Measurements from ENCODE around the gene AKAP13.
A peak's percentile ranks its signal among the peaks of the same experiment; 100 is the strongest.
"Not testable (repeated sequence)": the region's sequence is repeated elsewhere in the genome, so short reads cannot be mapped to it uniquely, and the experiment has no call there.

AKAP13 gene

DNA sequence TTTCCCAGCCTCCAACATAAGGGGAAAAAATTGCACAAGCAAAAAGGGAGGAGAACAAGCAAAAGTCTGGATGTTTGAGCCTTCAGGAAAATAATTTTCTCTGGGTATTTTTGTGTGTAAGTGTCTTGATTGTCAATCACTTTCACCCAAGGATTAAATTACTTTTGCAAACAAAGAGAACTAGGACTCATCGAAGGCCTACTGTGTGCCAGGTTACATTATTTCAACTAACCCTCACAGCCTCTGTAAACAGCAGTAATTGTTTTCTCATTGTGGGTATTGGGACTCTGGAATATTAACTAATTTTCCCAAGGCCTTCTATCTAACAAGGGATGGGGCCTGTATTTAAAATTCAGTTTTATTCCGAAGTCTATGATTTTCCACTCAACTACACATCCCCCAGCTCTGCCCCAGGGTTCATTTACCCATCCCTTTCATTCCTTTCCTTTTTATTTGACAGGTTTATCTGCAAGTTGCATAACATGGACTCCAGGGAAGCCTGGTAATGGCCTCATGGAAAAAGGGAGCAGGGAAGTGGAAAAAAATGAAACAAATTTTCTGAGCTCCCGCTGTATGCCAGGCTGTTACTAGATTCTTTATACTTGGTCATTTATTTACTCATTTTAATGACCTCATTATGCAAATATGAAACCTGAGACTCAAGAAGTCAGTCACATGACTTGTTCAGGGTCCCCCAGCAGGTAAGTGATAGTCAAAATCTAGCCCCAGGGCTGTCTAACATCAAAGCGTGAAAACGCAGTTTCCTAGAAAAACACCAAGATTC is 32.9 kb upstream of the AKAP13 start:
- not testable (repeated sequence) for DNase-seq

DNA sequence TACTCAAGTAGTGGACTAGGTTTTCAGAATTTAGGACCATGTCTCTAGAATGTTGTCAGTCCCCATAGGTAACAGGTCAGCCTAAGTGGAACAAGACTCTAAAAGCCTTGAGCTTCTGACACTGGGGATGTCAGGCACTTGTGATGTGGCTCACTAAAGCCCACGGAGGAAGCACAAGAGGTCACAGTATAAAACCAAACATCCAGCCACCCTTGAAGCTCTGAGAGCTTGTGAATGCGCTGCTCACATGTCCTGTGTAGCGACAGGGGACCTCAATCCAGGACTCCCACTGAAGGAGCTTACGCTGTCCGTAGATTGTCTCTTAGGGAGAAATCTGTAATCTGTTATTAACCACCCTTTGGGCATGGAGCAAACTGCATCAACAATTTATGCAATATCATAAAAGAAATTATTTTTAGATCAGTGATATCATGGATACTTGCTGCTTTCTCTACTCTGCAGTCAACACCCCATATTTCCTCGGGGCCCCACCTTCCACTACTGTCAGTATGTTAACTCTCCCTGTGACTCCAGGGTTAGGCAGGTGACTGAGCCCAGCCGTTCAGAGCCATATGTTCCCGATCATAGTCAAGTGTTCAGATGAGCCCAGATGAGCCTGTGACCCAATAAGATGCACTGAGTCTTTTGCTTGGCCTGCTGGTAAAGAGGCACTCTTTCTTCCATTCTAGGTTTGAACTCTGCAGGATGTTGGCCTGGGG is 32.2 kb upstream of the AKAP13 start:
- DNase-seq = not testable (repeated sequence)

DNA sequence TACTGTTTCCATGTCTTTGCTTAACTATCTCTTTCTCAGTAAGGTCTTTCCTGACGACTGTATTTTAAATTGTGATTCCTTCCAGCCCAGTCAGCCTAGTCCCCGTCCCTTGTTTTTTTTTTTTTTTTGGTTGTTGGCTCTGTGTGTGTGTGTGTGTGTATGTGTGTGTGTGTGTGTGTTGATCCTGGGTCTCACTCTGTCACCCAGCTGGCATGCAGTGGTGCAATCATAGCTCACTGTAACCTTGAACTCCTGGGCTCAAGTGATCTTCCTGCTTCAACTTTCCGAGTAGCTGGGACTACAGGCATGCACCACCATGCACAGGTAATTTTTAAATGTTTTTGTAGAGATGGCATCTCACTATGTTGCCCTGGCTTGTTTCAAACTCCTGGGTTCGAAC is 31.3 kb upstream of the AKAP13 start:
- not testable (repeated sequence) for DNase-seq

DNA sequence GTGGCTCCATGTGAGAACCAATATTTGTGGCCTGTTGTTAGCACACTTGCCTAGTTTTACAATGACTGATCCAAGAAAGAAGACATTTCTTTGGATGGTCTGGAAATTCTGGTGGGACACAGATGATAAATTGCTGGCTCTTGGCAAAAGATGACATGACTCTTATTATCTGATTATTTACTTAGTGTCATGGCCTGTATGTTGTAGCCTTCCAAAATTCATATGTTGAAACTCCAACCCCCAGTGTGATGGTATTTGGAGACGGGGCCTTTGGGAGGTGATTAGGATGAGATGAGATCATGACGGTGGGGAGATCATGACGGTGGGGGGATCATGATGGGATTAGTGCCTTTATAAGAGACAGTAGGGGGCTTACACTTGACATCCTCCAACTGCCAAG is 30.0 kb upstream of the AKAP13 start:
- no peak for DNase-seq

DNA sequence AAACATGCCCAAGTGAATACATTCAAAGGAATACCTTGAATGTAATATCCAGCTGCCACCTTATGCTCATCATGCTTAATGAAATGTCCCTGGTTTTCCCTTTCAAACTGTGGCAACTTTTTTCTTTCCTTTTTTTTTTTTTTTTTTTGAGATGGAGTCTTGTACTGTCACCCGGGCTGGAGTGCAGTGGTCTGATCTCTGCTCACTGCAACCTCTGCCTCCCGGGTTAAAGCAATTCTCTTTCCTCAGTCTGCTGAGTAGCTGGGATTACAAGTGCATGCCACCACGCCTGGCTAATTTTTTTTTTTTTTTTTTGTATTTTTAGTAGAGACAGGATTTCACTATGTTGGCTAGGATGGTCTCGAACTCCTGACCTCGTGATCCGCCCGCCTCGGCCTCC is 28.9 kb upstream of the AKAP13 start:
- DNase-seq = not testable (repeated sequence)

DNA sequence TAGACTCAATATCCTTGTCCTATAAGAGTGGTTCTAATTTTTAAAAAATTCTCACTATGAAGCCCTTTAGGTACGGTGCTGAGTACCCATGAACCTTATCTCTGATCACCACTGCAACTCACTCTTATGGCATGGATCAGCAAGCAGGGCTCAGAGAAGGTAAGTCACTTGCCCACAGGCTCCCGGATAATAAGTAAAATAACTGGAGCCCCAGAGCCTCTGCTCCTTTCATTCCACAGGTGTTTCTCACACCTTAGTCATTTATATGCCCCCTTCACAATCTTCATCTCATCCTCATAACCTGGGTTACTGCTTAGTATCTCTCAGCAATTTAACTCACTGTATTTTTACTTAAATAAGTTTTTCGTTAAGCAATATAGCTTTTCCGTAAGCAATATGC is 28.4 kb upstream of the AKAP13 start:
- DNase-seq = no peak

DNA sequence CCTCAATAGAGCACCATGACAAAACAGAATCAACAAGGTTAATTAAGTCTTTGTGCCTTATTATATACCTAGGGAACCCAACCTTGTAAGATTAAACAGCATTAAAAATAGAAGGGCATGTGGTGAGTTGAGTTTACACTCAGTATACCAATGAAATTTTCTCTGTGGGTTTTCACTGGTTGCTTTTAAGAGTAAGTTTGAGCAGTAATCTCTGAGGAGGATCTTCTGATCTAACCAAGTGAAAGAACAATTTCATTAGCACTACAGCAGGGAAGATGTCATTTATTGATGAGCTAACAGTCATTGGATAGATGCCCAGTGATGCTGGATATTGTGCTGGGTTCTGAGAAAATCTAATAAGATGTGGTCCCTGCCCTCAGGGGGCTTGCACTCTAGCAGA is 26.9 kb upstream of the AKAP13 start:
- no peak for DNase-seq

DNA sequence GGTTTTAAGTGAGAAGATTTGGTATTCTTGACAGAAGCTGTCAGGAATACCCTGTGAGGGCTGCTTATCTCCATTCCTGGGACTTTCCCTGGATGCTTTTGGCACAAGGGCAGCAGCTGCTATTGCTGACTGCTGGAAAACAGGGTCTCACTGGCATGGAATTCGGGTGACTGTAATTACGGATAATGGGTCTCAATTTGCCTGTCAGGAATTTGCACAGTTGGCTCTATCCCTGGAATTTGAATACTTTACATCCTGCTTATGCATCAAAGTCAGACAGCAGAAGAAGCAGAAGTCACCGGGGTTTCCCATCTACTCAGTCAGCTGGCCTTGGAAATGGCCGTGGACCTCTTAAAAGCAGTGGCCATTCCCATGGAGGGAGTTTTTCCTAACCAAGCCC is 25.9 kb upstream of the AKAP13 start:
- no peak for DNase-seq

DNA sequence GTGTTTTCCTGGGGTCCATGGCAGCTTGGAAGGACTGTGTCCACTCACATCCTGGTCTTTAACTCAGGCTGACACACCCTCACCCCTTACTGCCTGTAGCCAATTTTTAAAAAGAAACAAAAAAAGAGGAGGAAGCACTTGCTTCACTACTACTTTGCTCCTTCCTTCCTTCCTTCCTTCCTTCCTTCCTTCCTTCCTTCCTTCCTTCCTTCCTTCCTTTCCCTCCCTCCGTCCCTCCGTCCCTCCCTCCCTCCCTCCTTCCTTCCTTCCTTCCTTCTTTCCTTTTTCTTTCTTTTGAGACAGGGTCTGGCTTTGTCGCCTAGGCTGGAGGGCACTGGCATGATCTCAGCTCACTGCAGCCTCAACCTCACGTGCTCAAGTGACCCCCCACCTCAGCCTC is 25.5 kb upstream of the AKAP13 start:
- DNase-seq = no peak

DNA sequence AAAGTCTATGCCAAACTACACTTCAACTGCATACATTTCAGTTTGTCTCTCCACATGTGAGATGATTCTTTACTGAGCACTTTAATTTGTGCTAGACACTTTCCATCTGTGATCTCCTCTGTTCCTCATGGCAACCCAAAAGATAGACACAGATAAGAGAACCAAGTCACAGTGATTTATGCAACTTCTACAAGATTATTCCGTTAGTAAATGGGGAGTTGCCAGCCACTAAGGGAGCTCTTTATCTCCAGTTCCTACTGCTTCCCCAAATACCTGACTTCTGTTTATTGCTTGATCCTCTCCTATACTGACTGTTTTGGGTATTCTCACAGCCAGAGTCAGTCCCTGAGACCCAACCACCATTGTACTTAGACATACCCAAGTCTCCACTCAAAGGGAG is 24.1 kb upstream of the AKAP13 start:
- DNase-seq = no peak

DNA sequence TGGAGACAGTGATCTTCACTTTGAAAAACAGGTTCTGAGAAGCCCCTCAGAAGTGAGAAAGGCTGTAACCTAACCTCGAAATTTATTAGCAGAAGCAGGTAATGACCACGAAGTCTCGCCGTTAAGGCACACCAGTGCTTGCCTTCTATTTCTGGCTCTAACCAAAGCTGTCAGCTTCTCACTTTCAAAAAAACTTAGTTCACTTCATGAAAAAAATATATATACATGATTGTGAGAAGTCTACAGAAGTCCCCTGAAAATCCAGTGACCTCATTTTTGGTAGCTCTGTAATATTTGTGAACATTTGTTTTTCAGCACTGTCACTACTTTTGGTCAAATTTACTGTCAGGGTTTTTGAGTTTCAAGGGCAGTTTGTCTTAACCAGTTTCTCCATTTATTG is 19.1 kb upstream of the AKAP13 start:
- DNase-seq = no peak

DNA sequence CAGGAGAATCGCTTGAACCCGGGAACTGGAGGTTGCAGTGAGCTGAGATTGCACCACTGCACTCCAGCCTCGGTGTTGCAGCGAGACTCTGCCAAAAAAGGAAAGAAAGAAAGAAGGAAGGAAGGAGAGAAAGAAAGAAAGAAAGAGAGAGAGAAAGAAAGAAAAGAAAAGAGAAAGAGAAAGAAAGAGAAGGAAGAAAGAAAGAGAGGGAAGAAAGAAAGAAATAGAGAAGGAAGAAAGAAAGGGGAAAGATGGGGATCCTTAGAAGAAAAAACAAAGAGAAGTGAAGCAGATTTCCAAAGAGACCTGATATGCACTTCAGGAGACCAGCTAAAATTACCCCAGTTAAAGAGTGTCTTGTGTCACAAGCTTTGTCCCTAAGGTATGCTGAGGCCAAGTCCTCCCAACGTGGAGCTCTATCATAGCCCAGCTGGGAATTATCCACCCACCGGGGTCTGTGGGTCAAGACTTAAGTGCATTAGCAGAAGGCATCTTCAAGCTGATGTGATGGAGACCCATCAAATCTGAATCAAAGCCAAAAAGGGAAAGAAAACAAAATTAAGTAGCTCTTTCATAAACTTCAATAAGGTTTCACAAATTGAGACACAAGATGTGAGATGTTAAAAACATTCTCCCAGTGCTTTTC is 17.8 kb upstream of the AKAP13 start:
- no peak for DNase-seq

DNA sequence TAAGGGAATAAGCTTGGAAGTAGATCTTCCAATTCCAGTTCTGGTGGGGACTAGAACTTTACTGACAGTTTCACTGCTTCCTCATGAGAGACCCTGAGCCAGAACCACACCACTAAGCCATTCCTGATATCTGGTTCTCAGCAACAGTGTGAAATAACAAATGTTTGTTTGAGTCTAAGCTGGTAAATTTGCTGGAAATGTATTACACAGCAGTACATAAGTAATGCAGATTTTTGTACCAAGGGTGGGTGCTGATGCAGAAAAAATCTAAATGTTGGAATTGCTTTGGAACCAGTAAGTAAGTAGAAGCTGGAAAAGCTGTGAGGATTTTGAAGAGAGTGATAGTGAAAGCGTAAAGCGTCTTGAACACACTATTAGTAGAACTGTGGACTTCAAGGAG is 14.4 kb upstream of the AKAP13 start:
- DNase-seq = no peak

DNA sequence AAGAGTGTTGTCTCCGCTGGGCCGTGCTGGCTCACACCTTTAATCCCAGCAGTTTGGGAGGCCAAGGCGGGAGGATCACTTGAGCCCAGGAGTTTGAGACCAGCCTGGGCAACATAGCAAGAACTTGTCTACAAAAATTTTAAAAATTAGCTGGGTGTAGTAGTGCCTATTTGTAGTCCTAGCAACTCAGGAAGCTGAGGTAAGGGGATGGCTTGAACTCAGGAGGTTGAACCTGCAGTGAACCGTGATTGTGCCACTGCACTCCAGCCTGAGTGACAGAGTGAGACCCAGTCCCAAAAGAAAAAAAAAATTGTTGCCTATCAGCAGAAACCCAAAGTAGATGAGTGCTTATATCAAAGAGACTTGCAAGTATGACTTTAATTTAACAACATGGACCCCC is 12.7 kb upstream of the AKAP13 start:
- no peak for DNase-seq

DNA sequence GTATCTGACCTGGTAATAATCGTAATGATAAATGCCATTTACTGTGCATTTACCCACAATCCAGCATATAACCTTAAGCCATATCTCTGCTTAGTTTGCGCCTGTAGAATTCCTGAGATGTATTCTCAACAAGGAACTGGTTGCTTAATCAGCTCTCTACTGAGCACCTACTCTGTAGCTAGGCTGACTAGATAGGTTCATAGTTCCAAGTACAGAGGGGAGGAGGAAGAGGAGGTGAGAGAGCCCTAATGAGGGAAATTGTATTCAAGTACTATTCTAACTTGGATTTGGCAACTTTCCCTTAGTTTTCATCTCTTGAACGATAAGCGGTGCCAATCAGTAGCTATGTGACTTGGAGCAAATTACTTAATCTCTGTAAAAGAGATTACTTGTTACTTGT is 5.6 kb upstream of the AKAP13 start:
- no peak for DNase-seq

DNA sequence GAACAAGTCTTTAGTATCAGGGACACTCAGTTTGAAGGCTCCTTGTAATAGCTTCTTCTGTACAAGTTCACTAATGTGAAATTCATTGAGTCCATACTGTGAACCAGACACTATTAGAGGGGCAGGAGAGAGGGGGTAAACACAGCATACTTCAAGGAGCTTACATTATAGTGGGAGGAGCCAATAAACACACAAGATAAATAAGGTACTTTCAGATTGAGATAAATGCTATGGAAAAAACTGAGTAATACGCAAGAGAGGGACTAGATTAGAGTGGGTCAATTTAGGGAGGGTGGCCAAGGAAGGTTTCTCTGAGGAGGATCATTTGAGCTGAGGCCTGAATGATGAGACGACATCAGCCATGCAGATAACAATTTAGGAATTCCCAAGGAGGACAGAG is 3.1 kb upstream of the AKAP13 start:
- DNase-seq = no peak

DNA sequence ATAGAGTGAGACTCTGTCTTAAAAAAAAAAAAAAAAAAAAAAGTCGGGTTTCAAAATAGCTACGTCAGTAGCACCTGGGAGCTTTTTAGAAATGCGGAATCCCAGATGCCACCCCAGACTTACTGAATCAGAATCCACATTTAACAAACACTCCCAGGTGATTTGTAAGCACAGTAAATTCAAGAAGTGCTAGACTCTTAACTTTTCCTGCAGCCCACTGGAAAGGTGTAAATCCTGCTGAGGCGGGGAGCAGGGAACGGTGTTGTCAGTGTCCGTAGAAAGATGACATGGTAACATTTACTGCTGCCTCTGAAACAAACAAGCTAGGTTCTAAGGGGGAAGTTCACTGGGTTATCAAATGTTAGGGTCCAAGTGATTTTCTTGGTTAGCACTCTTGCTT is 2.4 kb upstream of the AKAP13 start:
- DNase-seq = no peak

DNA sequence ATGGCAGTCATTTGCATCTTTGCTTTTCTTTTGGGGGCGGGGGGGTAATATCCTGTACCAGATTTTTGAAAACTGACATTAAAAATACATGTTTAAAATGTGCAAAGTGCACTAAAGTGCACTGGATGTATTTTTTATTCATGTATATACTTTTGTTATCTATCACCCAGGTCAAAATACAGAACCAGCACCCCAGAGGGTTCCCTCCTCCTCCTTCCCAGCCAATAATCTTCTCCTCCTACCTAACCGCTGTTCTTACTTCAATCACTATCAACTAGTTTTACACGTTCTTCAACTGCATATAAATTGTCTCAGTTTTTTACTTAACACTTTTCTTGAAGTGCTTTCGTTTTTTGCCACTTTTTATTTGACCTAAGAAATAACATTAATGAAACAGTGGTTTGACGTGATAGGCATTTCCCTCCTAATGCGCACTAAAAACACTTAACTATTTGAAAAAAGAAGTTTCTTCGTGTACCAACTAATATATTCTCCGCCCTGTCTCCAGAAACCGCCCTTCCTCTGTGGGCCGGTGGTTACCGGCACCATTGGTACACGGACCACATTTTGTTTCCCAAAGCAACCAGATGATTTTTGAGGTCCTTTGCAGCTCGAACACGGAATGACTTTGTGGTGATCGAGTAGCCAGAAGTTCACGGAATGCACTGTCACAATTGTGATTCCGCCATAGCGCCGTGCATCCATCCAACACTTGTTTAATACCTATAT is 836 bp upstream of the AKAP13 start:
- peak in 1 of 56 donors; percentile 3 for DNase-seq

DNA sequence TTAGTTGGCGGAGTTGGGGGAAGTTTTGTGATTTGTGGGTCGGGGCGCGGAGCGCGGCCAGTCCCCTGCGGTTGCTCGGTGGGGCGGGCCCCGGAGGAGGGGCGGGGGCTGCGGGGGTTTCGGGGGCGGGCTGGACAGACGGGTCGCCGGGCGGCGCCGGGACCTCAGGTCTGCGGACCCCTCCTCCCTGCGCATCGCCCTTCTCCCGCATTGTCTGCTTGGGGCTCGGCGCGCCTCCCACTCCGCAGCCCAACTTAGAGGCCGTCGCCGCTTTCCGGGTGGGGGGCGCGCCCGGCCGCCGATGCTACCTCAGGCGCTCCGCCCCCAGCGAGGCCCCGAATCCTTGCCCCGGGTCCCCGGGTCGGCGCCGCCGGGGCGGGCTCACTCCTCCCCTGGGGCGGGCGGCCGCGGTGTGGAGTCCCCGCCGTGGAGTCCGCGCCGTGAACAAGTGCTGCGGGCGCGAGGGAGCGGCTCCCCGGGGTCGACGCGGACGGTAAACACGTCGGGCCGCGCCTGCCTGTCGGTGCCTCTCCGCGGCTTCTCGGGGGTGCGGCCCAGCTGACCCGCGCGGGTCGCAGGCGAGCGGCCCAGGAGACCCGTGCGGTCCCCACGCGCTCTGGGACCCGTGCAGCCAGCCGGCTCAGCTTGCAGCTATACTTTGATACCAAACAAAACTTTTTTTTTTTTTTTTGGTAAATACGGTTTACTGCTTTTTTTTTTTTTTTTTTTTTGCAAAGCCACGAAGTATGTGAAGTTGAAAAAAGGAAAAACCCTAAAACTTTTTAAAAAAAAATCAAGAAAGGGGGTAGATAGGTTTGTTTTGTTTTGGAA is 624 bp downstream of the AKAP13 start:
- DNase-seq = peak in 15 of 56 donors; percentile 2 to 68 (median 33)

DNA sequence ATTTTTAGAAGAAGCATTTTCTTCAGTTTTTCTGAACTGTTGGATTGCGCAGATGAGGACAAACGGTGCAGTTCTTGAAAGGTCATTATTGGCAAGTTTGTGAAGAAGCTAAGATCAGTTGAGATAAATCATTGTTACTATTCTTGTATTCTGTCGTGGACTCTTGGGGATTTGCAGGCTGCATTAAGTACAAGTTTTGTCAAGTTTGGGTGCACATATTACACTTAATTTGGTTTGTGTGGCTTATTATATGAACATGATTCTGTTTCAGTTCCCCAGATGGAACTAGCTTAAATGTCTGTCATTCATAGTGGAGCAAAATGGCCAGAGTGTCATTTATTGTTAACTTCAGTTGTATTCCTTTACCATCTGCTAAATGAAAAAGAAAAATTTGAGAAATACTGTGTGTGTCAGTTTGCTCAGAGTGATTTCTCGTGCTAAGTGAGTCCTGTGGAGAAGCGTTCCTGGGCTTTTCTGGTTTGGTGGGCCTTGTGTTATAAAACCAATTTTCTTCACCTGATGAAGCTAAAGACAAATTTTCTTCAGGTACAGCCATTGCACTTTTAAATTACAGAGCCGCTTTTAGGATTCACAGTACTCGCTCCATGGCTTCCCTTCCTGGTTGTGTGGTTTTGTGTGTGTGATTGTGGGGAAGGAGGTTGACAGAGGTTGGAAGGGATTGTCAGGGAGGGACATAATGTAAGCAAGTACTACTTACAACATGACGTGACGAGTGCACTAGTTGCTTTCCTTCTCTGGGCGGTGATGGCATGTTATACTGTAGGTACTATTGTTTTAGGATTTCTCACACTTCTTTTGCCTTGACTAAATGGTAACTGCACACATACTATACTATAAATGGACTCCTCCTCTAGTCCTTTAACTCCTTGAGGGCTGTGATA is 1.7 kb downstream of the AKAP13 start:
- no peak for DNase-seq

Data from nucleus accumbens (tissue), 56 donors.